Ureter (tissue), 1 donor: ENCODE results near the gene ADAM17. TPM values are rescaled to one million over a fixed set of nuclear protein-coding genes. Genes with fewer than 3 reads are reported as not detected.
"Not testable (repeated sequence)": the region's sequence is repeated elsewhere in the genome, so short reads cannot be mapped to it uniquely, and the experiment has no call there.

Experiments used
- DNase-seq: peaks from one replicate; pipeline ENCODE4 v3.0.0-alpha.2; 2020; ENCODE audit warnings: low spot score
- total RNA-seq: library from RNA; stranded (reverse); gene quantifications from one replicate; pipeline ENCODE4 v1.2.4, GENCODE V29; 2023
- donor health status: DM: yes; HTN: yes; CAD: no.

The ADAM17 gene
- total RNA-seq, result 41.7 TPM

DNA sequence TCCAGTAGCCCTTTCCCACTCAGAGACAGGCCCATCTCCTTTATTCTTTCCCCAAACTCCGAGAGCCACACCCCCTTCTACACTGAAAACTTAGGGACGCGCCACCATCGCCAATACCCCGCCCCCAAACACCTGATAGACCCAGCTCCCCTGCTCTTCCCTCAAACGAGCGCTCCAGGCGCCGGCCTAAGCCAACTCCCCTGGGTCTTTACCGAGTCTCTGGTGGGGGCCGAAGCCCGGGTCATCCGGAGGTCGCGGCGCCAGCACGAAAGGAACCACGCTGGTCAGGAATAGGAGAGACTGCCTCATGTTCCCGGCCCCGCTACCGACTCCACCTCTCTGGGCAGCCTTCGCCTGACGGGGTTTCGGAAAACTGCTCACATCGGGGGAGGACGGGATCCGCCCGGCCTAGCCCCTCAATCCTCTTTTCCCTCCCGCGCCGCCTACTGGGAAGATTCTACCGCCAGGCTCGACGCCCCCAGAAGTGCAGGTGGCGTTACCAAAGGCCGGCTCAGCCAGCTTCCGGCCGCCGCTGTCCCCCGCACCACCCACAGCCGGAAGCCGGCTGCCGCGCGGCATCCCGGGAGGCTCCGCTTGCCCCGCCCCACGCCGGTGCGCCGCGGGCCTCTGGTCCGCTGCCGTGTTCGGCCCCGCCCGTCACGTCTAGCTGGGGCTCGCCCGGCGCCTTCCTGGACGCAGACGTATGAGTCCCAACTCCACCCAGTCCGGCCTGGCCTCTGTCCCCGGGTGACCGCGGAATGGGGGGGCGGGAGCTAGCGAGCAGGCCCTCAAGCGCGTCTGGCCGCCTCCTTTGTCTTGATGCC, at the start of gene ADAM17:
ADAM17 (minus strand) TSS at position 534 of the 824 bp plus-strand sequence; CDS start at position 309, 225 bp downstream.
- peak; percentile 96 for DNase-seq

DNA sequence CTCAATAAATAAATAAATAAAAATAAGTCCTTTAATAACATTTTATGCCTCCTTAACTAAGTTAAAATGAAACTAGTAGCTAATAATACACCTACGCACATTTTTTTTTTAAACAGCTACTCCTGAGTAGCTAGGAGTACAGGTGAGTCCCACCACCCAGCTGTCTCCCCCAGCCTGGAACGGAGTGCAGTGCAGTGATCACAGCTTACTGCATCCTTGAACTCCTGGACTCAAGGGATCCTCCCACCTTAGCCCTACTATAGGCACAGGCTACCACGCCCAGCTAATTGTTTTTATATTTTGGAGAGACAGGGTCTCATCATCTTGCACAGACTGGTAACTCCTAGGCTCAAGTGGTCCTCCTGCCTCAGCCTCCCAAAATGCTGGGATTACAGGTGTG, 46.8 kb upstream of the ADAM17 start:
- no peak for DNase-seq

DNA sequence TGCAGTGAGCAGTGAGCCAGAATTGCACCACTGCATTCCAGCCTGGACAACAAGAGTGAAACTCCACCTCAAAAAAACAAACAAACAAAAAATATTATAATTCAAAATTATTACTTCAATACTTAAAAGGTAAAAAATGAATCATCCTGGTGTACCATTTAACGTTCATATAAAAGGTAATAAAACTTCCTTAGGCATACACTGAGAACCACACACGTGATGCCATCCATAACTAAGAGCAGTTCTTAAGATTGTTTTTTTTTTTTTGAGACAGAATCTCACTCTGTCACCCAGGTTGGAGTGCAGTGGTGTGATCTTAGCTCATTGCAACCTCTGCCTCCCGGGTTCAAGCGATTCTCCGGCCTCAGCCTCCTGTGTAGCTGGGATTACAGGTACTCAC, 45.8 kb upstream of the ADAM17 start:
- DNase-seq, result no peak

DNA sequence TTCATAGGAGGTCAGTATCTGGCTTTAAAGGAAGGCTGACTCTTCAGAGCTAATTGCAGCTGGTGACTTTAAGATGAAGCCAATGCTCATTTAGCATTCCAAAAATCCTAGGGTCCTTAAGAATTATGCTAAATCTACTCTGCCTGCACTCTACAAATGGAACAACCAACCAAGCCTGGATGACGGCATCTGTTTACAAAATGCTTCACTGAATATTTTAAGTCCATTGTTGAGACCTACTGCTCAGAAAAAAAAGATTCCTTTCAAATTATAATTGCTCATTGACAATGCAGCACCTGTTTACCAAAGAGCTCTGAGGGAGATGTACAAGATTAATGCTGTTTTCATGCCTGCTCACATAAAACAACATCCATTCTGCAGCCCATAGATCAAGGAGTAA, 43.8 kb upstream of the ADAM17 start:
- DNase-seq, result no peak

DNA sequence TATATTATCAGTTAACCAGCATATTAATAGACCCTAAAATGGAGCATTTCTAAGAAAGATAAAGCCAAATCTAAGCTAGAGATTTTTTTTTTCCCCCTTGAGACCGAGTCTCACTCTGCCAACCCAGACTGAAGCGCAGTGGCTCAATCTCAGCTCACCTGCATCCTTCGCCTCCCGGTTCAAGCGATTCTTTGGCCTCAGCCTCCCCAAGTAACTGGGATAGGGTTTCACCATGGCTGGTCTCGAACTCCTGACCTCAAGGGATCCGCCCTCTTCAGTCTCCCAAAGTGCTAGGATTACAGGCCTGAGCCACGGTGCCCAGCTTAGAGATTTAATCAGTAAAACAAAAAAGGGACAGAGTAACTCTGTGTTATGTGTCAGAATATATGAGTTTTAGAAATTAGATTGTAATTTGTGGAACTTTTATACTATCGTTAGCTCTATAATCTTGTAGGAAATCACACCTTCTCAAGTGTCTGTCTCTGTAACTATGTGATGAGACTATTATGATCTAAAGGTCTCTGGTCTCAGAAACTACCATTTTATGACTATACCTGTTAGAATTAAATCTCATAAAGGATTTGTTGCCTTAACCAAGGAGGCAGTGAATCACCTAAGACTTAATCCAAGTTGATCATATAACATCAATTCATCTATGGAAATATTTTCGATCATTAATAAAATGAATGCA, 41.1 kb upstream of the ADAM17 start:
- no peak for DNase-seq

DNA sequence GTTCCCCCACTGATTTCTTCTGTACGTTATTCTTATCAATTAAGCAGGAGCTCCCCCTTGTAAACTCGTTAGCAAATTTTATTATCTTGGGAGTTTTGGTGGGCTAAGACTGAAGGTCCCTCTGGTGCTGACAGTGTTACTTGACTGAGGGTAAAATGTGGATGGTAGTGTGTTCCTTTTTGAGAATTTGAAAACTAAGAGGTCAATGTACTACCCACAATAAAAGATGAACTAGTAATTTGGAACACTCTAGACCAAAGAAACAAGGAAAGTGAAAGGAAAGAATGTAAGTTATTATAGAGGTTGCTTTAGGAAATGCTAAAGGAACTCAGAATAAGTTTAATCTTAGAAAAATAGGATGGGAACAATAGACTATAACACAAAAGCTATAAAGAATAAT, 40.1 kb upstream of the ADAM17 start:
- DNase-seq, result no peak

DNA sequence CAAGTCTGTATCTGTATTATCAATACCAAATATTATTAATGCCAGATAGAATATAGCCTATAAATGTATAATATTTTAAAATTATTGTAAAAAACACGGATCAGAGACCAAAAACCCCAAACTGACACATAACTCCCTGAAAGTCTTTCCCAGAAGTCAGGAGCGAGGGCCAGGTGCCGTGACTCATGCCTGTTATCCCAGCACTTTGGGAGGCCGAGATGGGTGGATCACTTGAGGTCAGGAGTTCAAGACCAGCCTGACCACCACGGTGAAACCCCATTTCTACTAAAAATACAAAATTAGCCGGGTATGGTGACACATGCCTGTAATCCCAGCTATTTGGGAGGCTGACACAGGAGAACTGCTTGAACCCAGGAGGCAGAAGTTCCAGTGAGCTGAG, 39.6 kb upstream of the ADAM17 start:
- DNase-seq, result not testable (repeated sequence)

DNA sequence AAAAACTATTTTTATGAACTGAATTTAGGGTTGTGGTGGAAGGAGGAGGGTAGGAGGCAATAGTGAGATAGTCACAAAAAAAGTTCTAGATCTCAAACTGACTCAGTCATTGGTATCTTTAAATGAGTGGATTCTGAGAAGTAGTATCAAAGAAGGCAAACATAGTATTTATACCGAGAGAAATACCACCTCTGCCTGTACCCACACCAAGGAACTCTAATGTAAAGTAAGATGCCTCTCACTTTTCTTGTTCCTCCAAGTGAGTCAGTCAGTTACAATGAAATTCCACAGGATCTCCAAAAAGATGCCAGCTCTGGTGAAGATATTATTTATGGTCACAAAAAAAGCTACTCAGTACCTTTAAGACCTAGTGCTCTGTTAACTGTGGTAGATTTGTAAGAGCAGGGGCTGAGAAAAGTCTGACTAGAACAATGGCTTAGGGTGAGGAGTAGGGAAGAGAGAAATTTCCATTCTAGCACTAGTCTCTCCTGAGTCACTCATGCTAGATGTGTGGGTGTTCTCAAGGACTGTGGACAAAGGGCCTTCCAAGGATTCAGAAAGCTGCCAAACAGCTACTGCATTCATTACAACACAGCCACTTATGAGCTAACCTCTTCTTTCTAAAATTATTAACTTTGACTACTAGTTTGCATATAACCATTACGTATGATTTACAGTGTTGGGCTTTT, 38.9 kb upstream of the ADAM17 start:
- no peak for DNase-seq

DNA sequence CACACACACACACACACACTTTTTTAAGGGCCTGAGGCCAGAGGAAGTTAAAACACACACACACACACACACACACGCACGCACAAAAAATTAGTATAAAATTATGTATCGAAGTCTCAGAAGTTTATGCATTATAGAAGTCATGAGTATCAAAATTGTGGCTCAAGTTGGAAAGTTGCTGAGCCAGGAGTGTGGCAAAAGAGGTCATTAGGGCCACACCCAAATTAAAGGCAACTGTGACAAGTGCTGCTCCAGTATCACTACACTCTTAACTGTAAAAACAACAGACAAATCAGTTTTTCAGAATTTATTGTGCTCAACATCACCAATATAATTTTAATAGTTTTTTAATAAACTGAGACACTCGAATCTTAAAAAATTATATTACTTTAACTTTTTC, 38.3 kb upstream of the ADAM17 start:
- DNase-seq, result no peak

DNA sequence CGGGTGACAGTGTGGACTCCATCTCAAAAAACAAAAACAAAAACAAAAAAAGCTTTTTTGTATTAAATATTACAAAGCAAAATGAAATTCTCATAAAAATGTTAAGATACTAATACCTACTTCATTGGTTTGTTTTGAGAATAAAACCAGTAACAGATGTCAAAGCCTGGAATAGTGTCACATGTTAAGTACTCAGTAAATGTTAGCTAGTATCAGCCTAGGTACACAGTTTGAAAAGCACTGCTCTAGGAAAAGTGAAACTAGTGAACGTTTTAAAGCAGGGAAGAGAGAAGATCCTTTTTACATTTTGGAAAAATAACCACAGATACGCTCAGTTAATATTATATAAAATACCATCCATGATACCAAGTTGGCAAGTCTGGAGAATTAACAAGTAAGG, 37.1 kb upstream of the ADAM17 start:
- no peak for DNase-seq

DNA sequence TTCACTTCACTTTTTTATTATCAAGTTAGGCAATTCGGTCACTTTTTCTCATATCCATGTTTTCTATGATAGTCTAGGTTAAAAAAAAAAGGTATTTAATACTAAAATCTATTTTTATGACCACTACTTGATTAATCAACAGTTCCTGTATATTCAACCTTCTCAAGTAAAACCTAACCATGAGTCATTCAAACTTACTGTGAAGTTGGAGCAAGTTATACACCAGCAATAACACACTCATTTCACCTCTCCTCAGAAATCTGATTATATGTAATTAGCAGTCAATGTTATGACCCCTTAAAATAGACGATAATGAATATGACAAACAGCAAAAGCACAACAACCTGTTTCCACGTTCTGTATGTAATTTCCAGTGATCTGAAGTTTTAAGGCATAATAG, 35.0 kb upstream of the ADAM17 start:
- DNase-seq, result no peak

DNA sequence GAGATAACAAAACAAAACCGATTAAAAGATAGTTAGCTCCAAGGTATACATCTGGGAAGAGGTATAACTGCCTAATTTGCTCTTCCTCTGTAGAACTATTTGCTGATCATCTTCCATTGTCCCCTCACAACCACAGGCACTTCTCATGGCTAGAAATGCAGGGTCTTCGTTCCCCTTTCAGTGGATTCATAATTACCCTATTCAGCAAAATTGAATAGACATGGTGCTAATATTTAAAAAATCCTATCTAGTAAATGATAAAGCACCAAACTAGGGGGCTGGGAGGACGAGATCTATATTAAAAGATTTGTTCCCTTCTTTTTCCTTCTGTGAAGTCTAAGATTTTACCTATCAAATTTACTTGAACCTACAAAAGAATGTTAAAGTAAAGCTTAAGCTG, 30.8 kb upstream of the ADAM17 start:
- no peak for DNase-seq

DNA sequence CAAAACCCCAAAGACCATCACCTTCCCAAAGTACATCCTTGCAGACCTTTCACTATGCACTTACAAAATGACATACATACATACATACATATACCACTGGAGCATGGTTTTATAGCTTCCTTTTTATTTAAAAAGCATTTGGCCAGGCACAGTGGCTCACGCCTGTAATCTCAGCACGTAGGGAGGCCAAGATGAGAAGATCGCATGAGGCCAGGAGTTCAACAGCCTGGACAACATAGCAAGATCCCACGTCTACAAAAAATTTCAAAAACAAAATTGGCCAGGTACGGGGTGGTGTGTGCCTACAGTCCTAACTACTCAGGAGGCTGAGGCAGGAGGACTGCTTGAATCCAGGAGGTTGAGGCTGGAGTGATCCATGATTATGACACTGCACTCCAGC, 29.9 kb upstream of the ADAM17 start:
- DNase-seq, result no peak

DNA sequence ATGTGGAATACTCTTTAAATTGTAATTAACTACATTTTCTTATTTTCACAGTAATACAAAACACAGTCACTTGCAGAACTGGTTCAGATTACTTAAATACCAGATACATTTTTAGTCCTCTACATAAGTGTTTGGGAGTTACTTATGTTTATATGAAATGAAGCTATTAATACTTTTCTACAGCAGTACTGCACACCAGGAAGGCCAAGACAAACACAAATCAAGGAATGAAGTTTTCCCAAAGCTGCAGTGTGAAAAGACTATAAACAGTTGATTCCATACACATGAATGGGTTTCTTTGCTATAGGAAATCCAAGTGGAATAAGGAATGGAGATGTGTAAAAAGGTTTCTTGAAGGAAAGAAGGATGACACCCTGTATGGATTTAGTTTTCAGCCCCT, 29.3 kb upstream of the ADAM17 start:
- DNase-seq, result not testable (repeated sequence)

DNA sequence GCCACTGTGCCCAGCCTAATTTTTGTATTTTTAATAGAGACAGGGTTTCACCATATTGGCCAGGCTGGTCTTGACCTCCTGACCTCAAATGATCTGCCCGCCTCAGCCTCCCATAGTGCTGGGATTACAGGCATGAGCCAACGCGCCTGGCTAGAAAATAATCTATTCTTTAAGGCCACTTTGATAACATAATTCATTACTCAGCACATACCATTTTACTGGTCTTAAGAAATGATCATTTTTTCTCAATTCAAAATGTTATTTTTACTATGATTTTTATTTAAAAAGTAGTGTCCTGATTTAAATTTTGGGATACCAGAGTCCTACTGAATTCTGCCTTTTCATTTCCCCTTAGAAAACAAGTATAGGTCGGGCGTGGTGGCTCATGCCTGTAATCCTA, 27.0 kb upstream of the ADAM17 start:
- no peak for DNase-seq

DNA sequence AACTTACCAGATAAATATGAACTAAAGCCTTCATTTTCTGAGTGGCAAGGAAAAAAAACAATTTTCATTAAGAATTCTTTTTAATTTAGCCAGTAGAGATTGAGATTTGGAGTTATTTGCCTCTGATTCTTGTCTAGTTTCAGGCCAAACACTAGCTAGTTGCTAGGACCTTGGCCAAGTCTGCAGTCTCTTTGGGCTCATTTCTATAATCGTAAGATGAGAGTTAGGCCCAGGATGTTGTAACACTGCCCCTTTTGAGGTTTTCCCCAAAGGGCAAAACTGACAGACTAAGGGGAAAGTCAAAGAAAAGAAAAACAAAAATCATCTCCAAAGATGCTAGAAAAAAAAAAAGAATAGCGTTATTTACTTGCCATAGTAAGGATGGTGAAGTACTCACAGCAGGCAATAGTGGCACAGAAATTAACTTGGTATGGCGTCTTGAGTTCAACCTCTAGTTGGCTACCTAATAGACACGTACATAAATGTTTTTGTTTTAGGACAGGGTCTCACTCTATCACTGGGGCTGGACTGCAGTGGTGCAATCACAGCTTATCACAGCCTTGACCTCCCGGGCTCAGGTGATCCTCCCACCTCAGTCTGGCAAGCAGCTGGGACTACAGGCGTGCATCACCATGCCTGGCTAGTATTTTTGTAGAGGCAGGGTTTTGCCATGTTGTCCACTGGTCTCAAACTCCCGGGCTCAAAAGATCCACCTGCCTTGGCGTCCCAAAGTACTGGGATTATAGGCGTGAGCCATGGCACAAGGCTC, 23.0 kb upstream of the ADAM17 start:
- no peak for DNase-seq

DNA sequence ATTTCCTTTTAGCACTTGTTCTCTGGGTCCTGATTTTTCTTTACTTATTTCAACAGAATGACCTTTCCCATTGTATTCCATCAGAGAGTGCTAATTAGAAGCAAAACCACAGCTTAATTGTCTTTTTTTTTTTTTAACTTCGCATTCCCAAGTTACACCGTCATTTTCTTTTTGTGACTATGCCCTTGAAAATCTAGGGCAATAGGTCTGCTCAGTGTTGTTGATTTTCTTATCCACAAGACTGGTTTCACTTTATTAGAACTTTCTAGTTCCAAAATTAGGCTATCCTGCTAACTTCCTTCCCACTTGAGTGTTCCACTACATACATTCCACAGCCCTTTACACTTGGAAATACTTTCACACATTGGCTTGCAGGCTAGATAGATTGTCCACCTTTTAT, 18.7 kb upstream of the ADAM17 start:
- no peak for DNase-seq

DNA sequence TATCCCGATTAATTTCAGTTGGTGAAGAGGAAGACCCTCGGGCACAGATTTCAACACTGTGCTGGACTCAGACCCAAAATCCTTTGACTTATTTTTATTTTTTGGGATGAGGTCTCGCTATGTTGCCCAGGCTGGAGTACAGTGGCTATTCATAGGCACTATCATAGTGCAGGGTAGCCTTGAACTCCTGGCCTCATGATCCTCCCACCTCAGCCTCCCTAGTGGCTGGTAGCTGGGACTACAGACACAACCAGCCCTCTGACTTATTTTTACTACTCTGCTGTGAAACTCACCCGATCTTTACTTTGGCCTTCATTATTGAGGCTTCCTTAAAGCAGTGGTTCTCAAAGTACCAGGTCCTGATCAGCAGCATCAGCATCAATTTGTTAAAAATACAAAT, 18.2 kb upstream of the ADAM17 start:
- DNase-seq, result no peak

DNA sequence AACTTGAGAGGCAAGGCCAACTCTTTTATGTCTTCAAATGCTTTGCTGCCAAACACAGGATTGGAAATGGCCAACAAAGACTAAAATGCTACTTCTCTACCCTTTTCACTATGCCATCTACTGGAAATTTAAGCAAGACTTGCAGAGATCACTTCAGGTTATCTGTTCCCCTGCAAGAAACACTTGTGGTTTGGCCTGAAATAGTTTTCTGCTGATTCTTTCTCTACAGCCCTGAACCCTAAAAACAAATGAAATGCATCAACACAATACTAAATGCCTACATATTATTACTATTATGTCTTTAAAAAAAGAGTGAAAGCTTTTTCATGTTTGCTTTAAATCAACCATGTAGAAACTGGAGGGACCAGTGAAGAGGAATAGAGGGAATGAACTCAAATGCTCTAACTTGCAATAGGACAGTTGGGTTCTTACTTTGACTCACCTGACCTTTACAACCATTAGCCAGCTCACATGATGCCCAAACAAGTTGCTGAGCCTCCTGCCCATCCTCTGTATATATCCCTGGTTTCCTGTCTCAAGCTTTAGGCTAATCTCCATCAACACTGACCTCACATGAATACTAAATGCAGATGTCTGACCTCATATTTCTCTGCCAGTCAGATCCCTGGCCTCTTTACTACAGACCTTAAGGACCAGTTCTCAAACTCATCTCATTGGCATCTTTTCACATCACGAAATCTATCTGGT, 17.5 kb upstream of the ADAM17 start:
- no peak for DNase-seq

DNA sequence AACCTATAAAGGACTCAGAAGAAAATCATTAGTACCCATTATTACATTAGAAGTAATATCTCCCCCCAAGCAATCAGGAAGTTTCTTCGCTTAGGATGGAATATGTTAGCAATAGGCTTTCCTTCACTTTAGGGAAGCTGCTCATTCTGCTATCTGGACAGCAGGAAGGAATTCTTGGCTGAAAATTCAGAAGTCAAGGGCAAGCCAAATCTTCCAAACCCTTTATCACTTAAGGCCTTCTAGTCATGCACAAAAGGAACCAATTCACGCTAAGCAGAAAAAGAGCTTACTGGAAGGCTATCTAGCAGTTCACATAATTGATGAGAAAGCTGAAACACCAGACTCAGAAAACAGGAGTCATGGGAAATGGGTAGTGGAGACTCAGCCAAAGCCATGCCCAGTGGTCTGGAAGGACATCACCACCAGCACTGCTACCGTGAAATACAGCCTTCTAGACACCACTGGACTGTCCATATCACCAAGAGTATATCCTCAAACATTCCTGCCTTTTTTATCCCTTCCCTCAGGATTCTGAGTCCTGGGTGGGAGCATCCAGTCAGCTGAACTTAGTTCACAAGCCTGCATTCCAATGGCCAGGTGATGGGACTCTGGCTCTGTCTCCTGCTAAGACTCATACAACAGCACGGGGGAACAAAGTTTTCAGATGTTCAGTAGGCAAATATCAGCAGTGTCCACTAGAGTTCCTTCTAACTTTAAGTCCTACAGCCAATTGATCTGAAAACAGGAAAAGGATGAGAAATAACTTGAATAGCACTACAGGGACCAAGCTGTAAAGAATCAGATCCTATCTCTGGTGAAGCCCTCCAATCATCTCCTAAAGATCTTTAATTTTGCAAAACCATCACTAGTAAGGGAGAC, 14.8 kb upstream of the ADAM17 start:
- DNase-seq, result no peak
